SH-SY5Y (cell line): ENCODE measurements around the gene RWDD3.

Experiments used
- GATA2 ChIP-seq: IDR thresholded peaks from 2 replicates; pipeline ENCODE4 v1.6.1; 2011; ENCODE audit warnings: mild to moderate bottlenecking, low read depth, low read length
- GATA3 ChIP-seq: IDR thresholded peaks from 2 replicates; pipeline ENCODE4 v1.6.1; 2011; ENCODE audit warnings: low read depth, mild to moderate bottlenecking, low read length, moderate library complexity

DNA sequence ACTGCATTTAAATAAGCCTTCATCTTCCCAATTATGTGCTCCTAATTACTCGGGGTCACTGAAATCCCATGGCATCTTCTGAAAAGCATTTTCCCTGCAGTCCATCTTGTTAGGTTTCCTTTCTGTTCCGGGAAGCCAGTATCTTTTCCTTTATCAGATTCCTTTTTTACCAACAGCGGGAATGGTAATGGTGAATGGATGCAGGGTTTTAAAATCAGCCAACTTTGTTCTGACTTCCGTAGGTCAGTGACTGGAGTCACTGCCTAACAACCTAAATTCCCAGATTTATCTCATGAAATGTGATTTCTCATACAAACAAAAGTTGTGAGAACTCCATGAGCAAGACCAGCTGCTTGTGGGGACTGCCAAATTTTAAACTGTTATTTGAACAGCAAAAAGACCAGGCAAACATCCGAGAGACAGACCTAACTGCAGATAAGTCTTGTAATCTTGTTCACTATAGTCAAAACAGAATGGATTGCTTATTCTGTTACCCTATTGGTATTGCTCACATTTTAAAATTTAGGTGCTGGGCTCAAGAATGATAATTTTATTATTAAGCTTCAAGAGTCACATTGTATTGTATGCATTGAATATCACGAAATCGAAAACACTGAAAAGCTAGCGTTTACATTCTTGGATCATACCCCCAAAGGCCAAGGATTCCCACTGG lies 1.2 kb upstream of the RWDD3 start:
- TF ChIP-seq GATA2 (no peak), GATA3 (no peak)
